Activated T-cell treated with anti-CD3 and anti-CD28 coated beads for 1 hour (primary cell): ENCODE data around the gene TIGD4.
"Not testable (repeated sequence)": the region's sequence is repeated elsewhere in the genome, so short reads cannot be mapped to it uniquely, and the experiment has no call there.

Experiments
- DNase-seq: peaks from one replicate; pipeline ENCODE4 v3.0.0-alpha.2; 2020; ENCODE audit warnings: low read depth

The TIGD4 gene

DNA sequence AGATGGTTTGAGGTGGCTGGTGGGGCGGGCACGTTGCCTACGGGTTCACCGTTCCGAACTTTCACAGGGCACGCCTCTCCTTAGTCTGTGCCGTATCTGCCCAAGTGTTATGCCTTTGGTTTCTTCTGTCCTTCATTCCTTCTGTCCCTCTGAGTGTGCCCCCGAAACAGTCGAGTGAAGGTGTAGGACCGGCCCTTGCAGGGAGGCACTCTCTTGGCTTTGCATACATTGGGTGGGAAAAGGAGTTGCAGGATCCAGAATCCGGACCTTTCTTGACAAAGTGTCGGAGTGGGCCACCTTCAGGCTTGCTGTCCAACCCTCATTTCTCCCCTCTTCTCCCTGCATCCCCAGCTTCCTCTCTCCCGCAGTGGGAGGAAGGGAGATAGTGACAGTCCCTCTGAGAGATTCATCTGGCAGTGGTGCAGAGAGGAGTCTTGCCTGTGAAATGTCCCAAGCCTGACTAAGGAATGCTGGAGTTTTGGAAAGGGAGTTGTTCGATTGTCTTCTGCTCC lies 793 bp upstream of the TIGD4 start:
- no peak for DNase-seq

DNA sequence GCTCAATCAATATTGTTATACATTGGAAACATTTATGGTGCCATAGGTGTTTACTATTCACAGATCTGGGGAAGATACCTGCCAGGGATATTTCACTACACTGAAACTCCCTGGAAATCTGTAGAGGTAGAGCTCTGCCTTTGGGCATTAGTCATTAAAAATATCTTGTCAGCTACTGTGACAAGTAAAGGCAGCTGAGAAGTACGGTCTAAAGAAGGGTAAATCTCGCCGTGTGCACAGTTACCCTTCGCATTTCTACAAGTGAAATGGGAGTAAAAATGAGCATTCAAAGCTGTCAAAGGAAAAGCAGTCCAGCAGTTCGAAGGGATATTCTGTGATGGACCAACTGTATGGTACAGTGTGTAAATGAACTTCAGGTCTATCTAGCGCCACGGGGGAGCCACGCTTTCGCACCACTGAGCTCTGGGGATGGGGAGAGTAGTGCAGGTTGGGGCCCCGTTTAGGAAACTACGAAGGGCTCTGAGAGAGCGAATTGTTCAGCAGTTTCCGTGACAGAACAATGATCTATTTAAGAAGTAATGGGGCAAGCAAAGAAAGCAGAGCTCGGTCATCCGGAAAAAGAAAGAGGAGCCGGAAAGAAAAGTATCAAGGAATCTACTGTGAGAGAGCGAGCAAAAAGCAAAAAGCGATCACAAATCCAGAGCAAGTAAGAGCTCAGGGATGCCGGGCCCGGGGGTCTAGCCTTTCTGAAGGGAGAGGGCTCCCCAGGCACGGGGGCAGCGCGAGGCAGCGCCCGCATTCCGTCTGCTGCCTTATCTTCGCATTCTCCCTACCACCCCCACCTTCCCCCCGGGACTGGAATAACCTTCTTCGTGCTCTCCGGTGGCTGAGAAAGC lies 646 bp downstream of the TIGD4 start:
- peak; percentile 11 for DNase-seq

DNA sequence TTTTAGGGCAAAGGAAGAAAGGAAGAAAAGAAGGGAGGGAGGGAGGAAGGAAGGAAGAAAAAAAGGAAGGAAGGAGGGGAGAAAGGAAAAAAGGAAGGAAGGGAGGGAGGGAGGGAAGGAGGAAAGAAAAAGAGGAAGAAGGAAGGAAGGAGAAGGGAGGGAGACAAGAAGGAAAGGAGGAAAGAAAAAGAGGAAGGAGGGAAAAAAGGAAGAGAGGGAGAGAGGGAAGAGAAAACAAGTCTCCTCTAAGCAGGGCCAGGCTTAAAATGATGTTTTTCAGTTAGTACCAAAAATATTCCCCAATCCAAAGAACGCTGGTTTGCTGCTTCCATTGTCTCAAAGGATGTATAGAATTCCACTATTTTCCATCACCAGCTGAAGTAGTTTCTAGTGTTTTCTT lies 2.0 kb downstream of the TIGD4 start:
- no peak for DNase-seq

DNA sequence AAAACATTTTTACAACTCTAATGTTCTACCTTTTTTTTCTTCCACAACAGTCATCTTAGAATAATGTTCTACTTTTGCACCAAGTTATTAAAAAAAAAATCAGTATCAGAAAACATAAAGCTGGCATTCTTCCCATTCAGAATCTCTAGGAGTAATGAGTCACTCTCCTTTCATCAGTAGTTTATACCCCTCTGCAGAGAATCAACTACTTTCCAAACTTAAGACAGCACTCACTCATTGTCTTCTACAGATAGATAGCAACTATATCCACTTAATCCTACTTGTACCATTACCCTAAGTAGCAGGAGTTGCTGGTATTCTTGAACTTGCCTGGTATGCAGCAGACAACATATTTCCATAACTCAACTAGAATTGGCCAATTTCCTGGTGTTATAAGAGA lies 3.2 kb downstream of the TIGD4 start:
- no peak for DNase-seq

DNA sequence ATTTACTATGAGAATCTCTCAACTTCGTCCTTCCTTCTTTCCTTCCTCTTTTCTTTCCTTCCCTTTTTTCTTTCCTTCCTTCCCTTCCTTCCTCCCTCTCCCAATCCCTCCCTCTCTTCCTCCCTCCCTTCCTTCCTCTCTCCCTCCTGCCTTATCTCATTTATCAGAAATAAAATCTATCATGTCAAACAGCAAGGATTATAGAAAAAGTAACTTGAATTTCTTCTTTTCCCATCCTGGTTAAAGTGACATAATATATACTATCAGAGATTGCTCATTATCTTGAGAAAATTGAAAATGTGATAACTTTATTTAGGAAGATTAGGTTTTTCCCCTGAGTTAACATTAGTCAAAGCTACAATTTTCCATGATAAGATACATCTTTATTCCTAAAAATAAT lies 5.6 kb downstream of the TIGD4 start:
- DNase-seq, result no peak

DNA sequence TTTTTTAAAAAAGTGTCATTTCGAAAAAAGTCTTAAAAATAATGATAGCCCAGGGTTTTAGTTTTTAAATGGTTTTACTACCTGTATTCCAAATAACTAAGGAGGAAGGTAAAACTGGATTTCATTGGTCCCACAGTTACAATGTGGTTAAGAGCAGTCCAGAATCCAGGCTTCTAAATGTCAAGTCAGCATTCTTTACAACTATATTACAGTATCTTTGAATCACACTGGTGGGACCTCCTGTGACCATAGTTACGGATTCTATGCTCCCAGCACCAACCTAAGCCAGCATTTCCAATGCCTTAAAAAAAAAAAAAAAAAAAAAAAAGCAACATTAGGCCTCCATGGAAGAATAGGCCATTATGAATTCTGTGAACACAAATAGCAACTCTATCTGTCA lies 6.2 kb downstream of the TIGD4 start:
- DNase-seq, result no peak

DNA sequence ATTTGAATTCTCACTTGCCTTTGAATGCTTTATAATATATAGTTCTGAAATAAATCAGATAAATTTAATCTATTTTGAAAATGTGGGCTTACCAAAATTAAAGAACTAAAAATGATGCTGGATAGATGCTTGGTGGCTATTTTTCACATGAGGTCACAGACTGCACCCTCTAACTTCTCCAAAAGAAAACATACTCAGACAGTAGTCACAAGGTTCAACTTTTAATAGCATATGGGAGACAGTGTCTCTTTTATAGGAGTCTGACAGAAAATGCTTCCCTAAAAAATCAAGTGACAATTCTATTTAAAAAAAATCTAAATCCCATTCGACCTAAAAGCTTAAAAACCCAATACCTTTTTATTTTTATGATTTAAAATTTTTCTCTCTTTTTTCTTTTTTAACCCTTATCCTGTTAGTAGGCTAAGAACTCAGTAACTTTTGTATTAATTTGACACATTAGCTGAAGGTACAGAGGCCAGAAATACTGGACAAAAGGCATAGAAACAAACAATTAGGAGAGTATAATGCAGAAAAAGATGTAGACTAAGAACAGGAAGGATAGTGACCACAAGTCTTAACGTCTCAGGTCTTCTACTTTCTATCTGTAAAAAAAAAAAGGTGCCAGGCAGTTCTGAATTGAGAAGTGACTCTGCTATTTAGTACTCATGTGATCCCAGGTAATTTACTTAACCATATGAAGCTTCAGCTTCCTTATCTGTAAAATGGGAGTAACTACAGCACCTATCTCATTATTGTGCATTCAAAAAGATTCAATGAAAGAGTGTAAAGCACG lies 7.6 kb downstream of the TIGD4 start:
- DNase-seq, result no peak

DNA sequence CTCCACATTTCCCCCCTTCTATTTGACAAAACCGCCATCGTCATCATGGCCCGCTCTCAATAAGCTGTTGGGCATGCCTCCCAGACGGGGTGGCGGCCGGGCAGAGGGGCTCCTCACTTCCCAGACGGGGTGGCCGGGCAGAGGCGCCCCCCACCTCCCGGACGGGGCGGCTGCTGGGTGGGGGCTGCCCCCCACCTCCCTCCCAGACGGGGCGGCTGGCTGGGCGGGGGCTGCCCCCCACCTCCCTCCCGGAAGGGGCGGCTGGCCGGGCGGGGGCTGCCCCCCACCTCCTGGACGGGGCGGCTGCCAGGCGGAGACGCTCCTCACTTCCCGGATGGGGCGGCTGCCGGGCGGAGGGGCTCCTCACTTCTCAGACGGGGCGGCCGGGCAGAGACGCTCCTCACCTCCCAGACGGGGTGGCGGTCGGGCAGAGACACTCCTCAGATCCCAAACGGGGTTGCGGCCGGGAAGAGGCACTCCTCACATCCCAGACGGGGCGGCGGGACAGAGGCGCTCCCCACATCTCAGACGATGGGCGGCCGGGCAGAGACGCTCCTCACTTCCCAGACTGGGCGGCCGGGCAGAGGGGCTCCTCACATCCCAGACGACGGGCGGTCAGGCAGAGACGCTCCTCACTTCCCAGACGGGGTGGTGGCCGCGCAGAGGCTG lies 14.3 kb downstream of the TIGD4 start:
- not testable (repeated sequence) for DNase-seq

DNA sequence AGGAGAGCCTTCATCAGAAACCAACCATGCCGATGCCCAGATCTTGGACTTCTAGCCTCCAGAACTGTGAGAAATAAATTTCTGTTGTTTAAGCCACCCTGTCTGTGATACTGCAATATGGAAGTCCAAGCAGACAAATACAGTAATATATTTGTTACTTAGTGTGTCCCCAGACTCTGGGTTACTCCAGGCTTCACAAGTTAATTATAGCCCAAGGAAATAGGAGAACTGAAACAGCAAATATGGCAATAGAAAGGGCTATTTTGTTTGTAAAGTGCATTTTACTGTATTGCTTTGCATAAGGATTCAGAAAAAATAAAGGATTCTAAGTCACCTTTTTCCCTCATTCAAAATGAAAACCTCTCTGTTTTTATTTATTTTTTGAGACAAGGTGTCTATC lies 15.7 kb downstream of the TIGD4 start:
- no peak for DNase-seq

DNA sequence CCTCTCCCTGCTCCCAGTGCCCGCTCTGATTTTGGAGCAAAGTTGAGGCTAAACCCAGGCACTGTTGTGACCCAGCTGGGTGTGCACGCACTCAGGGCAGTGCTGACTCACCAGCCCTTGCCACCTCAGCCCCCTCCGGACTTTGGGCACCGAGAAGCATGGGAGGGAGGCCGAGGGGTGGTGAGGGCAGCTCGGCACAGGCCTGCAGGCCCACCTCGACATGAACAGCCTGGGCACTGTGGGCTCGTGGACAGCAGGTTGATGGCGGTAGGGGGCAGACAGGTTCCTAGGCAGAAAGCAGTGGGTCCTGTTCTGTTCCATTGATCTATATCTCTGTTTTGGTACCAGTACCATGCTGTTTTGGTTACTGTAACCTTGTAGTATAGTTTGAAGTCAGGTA lies 30.9 kb downstream of the TIGD4 start:
- DNase-seq, result no peak

DNA sequence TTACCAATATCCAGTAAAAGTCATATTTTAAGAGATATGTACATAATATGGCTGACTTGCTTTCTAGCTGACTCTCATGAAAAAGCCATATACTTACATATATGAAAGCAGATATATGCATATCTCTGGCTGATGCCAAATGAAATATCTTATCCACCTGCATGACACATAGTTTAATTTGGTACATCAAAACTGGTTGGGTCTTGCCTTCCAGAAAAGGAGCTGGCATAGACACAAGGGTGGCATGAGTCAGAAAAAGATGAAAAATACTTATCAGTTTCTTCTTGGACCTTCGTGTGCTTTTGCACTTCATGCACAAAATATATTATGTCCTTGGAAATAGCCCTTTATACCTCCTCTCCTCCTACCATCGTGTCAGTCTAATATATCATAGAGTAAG lies 32.1 kb downstream of the TIGD4 start:
- no peak for DNase-seq

DNA sequence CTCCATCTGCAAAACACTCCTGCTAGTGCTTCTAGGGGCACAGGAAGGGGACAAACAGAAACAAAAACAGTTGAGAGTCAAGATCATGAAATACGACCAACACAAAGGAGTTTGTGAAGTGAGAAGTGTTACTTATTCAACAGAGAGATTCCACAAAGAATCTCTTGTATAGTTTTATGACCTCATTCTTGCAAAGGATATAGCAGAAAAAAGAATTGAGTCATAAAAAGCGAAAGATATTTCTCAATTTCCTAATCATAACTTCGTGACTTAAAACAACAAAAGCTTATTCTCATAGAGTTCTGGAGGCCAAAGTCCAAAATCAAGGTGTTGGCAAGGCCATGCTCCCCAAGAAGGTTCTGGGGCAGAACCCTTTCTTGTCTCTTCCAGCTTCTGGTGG lies 40.7 kb downstream of the TIGD4 start:
- no peak for DNase-seq

DNA sequence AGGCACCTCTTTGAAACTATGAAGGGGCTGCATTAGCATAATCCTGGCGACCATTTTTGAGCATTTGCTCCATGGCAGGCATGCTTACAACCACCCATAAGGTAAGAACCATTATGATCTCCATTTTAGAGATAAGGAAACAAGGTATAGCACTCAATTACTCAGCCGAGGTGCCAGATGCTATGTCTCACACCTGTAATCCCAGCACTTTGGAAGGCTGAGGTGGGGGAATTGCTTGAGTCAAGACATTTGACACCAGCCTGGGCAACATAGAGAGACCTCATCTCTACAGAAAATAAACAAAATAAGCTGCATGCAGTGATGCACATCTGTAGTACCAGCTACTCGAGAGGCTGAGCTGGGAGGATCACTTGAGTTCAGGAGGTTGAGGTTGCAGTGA lies 43.6 kb downstream of the TIGD4 start:
- no peak for DNase-seq

DNA sequence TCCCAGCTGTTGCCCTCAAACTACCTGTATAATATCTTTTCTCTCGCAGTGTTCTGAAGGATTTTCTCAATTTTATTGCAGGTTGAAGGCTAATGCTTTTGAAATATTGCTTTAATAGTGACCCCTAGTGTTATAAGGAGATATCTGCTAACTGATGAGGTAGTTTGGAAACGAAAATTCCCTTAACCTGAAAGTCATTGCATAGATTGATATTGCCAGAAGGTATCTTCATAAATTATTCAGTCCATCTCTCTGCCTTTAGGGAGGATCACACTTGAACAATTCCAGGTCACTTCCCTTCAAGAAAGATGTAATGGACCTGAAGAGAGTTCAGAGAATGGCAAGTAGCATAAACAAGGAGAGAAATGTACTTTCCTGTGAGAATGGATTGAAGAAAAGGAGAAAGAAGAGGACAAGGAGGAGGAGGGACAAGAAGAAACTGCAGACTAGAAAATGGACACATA lies 44.1 kb downstream of the TIGD4 start:
- DNase-seq, result no peak

DNA sequence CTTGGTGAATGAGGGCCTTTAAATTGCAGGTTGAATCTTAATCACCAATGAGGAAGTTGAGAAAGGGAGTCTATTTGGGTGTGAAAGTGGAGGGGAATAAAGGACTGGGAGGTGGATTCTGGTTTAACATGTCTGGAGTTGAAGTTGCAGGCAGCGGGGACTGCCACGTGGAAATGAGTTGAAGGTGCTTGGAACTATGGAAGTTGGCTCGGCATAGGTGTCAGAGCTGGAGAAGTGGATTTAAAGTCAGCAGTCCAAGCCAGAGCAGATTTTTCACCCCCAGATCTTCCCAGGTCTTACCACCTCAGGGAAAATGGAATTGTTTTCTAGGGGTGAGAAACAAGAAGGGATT lies 44.9 kb downstream of the TIGD4 start:
- no peak for DNase-seq

DNA sequence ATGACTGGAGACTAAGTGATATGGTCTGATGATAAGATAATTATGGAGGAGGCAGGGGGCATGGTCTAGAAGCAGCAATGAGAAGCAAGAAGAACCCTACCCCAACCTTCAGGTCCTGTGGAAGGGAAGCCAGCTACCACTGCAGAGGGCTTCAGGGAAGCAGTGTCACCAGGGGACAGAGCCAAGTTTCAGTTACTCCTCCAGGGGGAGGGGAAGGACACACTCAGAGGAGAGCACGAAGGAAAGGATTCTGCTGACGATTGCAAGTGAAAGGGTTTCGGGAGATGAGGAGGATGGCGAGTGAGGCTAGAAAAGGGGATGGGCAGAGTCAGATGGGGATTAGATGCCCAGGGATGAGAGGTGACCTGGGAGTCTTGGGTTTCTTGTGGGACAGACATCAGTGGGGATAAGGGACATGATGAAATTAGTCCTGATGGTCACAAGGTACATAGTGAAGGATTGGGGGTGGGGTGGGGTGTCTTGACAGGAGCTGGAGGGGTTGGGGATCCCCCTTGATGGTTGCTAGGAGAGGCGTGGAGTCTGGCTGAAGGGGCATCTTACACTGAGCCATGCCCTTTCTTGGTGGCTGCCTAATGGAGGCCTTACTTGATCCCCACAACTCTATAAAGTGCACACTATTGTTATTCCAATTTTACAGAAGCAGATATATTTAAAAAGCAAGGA lies 45.4 kb downstream of the TIGD4 start:
- no peak for DNase-seq

DNA sequence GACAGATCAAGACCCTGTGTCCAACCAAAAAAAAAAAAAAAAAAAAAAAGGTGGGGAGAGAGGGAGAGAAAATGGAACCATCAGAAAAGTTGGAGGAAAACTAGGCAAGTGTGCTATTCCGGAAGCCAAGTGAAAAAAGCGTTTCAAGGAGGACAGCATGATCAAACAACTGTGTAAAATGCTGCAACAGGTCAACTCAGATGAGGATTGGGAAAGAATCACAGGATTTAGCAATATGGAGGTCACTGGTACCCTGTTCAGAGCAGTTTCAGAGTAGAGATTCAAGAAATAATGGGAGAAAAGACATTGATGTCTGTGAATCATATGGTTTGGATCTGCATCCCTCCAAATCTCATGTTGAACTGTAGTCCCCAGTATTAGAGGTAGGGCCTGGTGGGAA lies 47.5 kb downstream of the TIGD4 start:
- DNase-seq, result no peak

DNA sequence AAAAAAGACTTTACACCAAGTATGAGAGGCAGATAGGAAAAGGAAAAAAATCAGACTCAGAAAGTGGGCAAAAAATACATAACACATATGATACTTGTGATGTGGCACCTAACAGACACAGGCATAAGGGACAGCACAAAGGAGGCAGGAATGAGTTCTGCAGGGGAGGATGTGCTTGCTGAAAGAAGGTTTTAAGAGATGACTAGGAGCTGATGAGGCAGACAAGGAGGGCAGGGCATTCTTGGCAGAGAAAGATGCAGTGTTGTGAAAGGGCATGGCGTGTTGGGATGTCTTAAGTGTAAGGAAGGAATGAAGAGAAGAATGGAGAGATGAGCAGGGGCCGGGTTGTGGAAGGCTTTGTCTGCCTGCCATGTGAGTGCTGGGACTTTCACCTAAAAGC lies 50.1 kb downstream of the TIGD4 start:
- DNase-seq, result no peak

DNA sequence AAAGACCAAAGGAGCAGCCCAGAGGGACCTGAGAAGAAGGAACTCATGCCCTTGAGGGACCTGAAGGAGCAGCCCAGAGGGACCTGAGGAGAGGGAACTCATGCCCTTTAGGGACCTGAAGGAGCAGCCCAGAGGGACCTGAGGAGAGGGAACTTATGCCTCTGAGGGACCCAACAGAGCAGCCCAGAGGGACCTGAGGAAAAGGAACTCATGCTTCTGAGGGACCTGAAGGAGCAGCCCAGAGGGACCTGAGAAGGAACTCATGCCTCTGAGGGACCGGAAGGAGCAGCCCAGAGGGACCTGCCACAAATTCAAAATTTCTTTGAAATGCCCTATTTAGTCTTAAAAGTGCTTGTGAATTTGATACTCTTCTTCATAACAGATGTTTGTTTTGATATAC lies 51.2 kb downstream of the TIGD4 start:
- no peak for DNase-seq

DNA sequence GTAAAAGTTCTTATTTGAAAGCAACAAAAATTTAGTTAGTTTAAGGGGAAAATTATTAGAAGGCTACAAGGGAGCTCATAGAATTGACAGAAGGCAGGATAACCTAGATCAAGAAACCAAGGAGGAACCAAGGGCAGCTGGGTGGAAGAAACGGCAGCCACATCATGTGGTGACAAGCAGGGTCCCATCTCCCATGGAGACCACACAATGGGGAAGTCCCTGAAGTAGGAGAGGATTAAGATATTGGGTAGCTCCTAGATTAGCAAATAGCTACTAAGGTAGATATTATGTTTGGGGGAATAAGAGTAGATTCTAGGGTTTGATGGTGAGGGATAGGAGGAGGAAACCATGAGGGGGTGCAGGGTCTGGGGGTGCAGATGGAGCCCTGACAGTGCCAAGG lies 51.7 kb downstream of the TIGD4 start:
- DNase-seq, result no peak

DNA sequence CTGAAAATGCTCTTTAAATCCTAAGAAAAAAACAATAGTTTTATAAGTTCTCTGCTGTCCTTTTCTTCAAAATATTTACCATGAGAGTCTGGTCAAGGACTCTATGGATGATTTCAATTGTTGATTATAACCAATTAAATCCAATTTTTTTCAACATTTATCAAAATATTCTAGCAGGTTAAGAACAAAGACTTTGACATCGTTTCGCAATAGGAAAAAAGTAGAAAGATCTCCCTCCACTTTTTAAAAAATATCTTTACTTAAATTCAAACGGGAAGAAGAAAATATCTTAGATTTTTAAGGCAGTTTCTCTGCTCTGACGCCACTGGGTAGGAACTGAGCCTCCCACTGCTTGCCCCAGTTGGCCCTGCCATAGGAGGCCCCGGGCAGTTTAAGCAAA lies 55.0 kb downstream of the TIGD4 start:
- DNase-seq, result no peak

DNA sequence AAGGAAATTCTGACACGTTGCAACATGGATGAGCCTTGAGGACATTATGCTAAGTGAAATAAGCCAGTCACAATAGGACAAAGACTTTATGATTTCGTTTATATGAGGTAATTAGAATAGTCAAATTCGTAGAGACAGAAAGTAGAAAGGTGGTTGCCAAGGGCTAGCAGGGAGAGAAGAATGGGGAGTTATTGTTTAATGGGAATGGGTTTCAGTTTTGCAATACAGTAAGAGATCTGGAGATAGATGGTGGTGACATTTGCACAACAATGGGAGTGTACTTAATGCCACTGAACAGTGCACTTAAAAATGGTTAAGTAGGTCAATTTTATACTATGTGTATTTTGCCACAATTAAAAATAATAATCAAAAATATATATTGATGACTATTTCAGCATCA lies 56.3 kb downstream of the TIGD4 start:
- DNase-seq, result no peak
